WI38 (cell line): ENCODE measurements around the gene UCHL5.

Source experiments
- H3K4me3 ChIP-seq: 2 replicates; pipeline ENCODE4 v1.5.1; 2011; ENCODE audit warnings: low read depth, mild to moderate bottlenecking, control low read depth, low read length
- CTCF ChIP-seq: IDR thresholded peaks from 2 replicates; pipeline ENCODE4 v1.5.1; 2012; ENCODE audit warnings: low read depth, mild to moderate bottlenecking, control low read depth, low read length

Gene UCHL5

GRCh38 chr1:192974701-192975100 lies 84.5 kb downstream of the UCHL5 start:
- H3K4me3 ChIP-seq: no peak overlapping the region
- no peak for TF ChIP-seq CTCF

- no peak for TF ChIP-seq CTCF
- no peak overlapping the region for H3K4me3 ChIP-seq
Observed at GRCh38 chr1:192973988-192974387, 85.2 kb downstream of the UCHL5 start.

GRCh38 chr1:192973202-192973601 lies 86.0 kb downstream of the UCHL5 start:
- no peak for TF ChIP-seq CTCF
- H3K4me3 ChIP-seq: no peak overlapping the region

- no peak overlapping the region for H3K4me3 ChIP-seq
- no peak for TF ChIP-seq CTCF
Observed at GRCh38 chr1:192969091-192969490, 90.1 kb downstream of the UCHL5 start.

- no peak overlapping the region for H3K4me3 ChIP-seq
- TF ChIP-seq CTCF: no peak
Observed at GRCh38 chr1:192968323-192968722, 90.8 kb downstream of the UCHL5 start.

- H3K4me3 ChIP-seq: no peak overlapping the region
- no peak for TF ChIP-seq CTCF
Observed at GRCh38 chr1:192967901-192968300, 91.3 kb downstream of the UCHL5 start.

GRCh38 chr1:192967211-192967877 lies 91.8 kb downstream of the UCHL5 start:
- no peak for TF ChIP-seq CTCF
- H3K4me3 ChIP-seq: no peak overlapping the region
